ENCODE measurements around the gene RCCD1.

- TF ChIP-seq, protein P1, sequence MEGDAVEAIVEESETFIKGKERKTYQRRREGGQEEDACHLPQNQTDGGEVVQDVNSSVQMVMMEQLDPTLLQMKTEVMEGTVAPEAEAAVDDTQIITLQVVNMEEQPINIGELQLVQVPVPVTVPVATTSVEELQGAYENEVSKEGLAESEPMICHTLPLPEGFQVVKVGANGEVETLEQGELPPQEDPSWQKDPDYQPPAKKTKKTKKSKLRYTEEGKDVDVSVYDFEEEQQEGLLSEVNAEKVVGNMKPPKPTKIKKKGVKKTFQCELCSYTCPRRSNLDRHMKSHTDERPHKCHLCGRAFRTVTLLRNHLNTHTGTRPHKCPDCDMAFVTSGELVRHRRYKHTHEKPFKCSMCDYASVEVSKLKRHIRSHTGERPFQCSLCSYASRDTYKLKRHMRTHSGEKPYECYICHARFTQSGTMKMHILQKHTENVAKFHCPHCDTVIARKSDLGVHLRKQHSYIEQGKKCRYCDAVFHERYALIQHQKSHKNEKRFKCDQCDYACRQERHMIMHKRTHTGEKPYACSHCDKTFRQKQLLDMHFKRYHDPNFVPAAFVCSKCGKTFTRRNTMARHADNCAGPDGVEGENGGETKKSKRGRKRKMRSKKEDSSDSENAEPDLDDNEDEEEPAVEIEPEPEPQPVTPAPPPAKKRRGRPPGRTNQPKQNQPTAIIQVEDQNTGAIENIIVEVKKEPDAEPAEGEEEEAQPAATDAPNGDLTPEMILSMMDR (IDR thresholded peaks at IDR 0.05; ENCODE audit: low read depth, low read length, poor library complexity, severe bottlenecking): no peak
- TF ChIP-seq EZH2phosphoT487 (IDR thresholded peaks at IDR 0.05; ENCODE audit: borderline replicate concordance, low read length): no peak
Measured at GRCh38 chr15:90950676-90951075, 4.0 kb upstream of the RCCD1 start.

Measured in DOHH2 (cell line).